K562 (cell line): ENCODE results near the gene VEGFA. TPM values are rescaled to one million over a fixed set of nuclear protein-coding genes. Genes with fewer than 3 reads are reported as not detected.

Source experiments
- ATAC-seq: fragments of 200-7000 bp; cut with Tn5 transposase; 3 replicates; pipeline ENCODE4 v1.9.1; 2020; ENCODE audit warnings: moderate library complexity
- BruUV-seq: library from RNA; stranded (reverse); fragments of 400-500 nt; replicated peaks from 2 replicates; lab custom pipeline; 2021; lab: Mats Ljungman, UMichigan
- CTCF ChIA-PET: fragments of 300-600 bp; formaldehyde crosslinking; extraction: SDS; loops from one replicate; lab custom pipeline; 2021; ENCODE audit warnings: low intra/inter-chr PET ratio; lab: Yijun Ruan, JAX
- POLR2A ChIA-PET: fragments of 300-600, 350-650 bp; sonication (Branson Sonifier 250); formaldehyde crosslinking; extraction: SDS; loops from one replicate; lab custom pipeline; 2021; ENCODE audit warnings: antibody characterized with exemption, inconsistent platforms; lab: Yijun Ruan, JAX
- DNase-seq, 4 experiments: peaks; one replicate each; pipeline versions ENCODE4 v3.0.0 to v3.0.0-alpha.2; 2011 to 2018; ENCODE audit warnings: low spot score in 3 of 4, mixed read lengths in 3 of 4; ENCODE audit errors: extremely low read depth in 1 of 4
- FAIRE-seq: peaks from 2 replicates; lab custom pipeline; 2011; peaks lifted over from hg19 to GRCh38; lab: Jason Lieb, UNC
- H2AFZ ChIP-seq: 2 replicates; pipeline ENCODE4 v1.6.0; 2011; ENCODE audit warnings: low read depth, low read length, control low read depth, inconsistent platforms
- H3K27ac ChIP-seq: fragments of 200-600 bp; 3 replicates; pipeline ENCODE4 v1.8.0; 2011; ENCODE audit warnings: low read depth, mild to moderate bottlenecking, control low read depth, inconsistent platforms, low read length, moderate library complexity, mixed read lengths; ENCODE audit errors: extremely low read depth
- H3K27me3 ChIP-seq, 2 experiments: fragments of 300-600 bp in 1 of 2; 2 replicates in 1 of 2; 3 replicates in 1 of 2; pipeline versions ENCODE4 v1.6.0 to v1.8.0; 2011; ENCODE audit warnings: inconsistent platforms in 2 of 2, low read length in 2 of 2, mild to moderate bottlenecking in 1 of 2, mixed read lengths in 1 of 2, moderate library complexity in 1 of 2; ENCODE audit not compliant: control insufficient read depth in 2 of 2, insufficient read depth in 2 of 2
- H3K36me3 ChIP-seq: fragments of 300-600 bp; 3 replicates; pipeline ENCODE4 v1.8.0; 2011; ENCODE audit warnings: mild to moderate bottlenecking, low read length, inconsistent platforms; ENCODE audit not compliant: control insufficient read depth, insufficient read depth
- H3K4me1 ChIP-seq, 2 experiments: fragments of 200-600 bp in 1 of 2; replicated peaks in 1 of 2; 2 replicates in 1 of 2; 3 replicates in 1 of 2; pipeline versions ENCODE4 v1.5.1 to v1.8.0; 2011; ENCODE audit warnings: inconsistent platforms in 2 of 2, low read length in 2 of 2, mild to moderate bottlenecking in 1 of 2, mixed read lengths in 1 of 2, moderate library complexity in 1 of 2; ENCODE audit not compliant: control insufficient read depth in 2 of 2, insufficient read depth in 2 of 2
- H3K4me2 ChIP-seq: 2 replicates; pipeline ENCODE4 v1.6.1; 2011; ENCODE audit warnings: low read length, control low read depth, inconsistent platforms, mixed read lengths; ENCODE audit not compliant: insufficient read depth
- H3K4me3 ChIP-seq: fragments of 200-600 bp; sonication (generic), shearing (Covaris generic); 2 replicates; pipeline ENCODE4 v1.5.1; 2016; ENCODE audit warnings: control low read depth, inconsistent platforms
- H3K79me2 ChIP-seq: fragments of 200-600 bp; 3 replicates; pipeline ENCODE4 v1.8.0; 2011; ENCODE audit warnings: low read length, inconsistent platforms; ENCODE audit not compliant: control insufficient read depth, insufficient read depth
- H3K9ac ChIP-seq, 2 experiments: 2 replicates each; pipeline versions ENCODE4 v1.6.0 to v1.6.1; 2011; ENCODE audit warnings: low read depth in 2 of 2, low read length in 2 of 2, control low read depth in 1 of 2, inconsistent platforms in 1 of 2, mild to moderate bottlenecking in 1 of 2, mixed read lengths in 1 of 2; ENCODE audit not compliant: insufficient read depth in 1 of 2
- H3K9me1 ChIP-seq: one replicate; pipeline ENCODE4 v1.6.0; 2011; ENCODE audit warnings: inconsistent platforms, mild to moderate bottlenecking, low read length, moderate library complexity; ENCODE audit not compliant: control insufficient read depth, insufficient read depth
- H3K9me3 ChIP-seq: replicated peaks from 2 replicates; pipeline ENCODE4 v1.5.1; 2011; ENCODE audit warnings: low read depth, low read length, inconsistent platforms; ENCODE audit not compliant: control insufficient read depth, insufficient read depth
- H4K20me1 ChIP-seq: replicated peaks from 2 replicates; pipeline ENCODE4 v1.6.1; 2011; ENCODE audit warnings: low read length, inconsistent platforms, mixed read lengths; ENCODE audit not compliant: control insufficient read depth, insufficient read depth
- CREB1 ChIP-seq, 2 experiments: sonication (generic) in 1 of 2; formaldehyde crosslinking in 1 of 2; IDR thresholded peaks; 2 replicates each; pipeline versions ENCODE4 v1.6.1 to v1.8.0; 2012 to 2022; ENCODE audit warnings: inconsistent platforms in 1 of 2, mild to moderate bottlenecking in 1 of 2, missing genetic modification reagents in 1 of 2, moderate library complexity in 1 of 2
- ETV5 ChIP-seq: sonication (generic); formaldehyde crosslinking; IDR thresholded peaks from 2 replicates; pipeline ENCODE4 v1.4.0; 2020; ENCODE audit warnings: low read depth, mild to moderate bottlenecking, missing genetic modification reagents
- HDAC6 ChIP-seq: IDR thresholded peaks from 2 replicates; pipeline ENCODE4 v1.6.1; 2012; ENCODE audit warnings: low read depth, mild to moderate bottlenecking, control low read depth, inconsistent platforms, low read length, moderate library complexity
- TCF7 ChIP-seq: sonication (generic); IDR thresholded peaks from 2 replicates; pipeline ENCODE4 v1.6.1; 2016; ENCODE audit warnings: antibody characterized with exemption, borderline replicate concordance
- ZFX ChIP-seq: sonication (generic); formaldehyde crosslinking; IDR thresholded peaks from 2 replicates; pipeline ENCODE4 v1.8.0; 2022; ENCODE audit warnings: mild to moderate bottlenecking, missing genetic modification reagents, moderate library complexity
- ZNF217 ChIP-seq: sonication (generic); formaldehyde crosslinking; IDR thresholded peaks from 2 replicates; pipeline ENCODE4 v1.8.0; 2022; ENCODE audit warnings: mild to moderate bottlenecking, missing genetic modification reagents
- ZNF316 ChIP-seq: fragments of 450-650 bp; IDR thresholded peaks from 2 replicates; pipeline ENCODE4 v1.6.1; 2016
- WGBS: fragments of 100-300 bp; shearing (Covaris generic); methylation state at CpG from one replicate; pipeline ENCODE4 v1.1.6; 2016; ENCODE audit warnings: low coverage, mixed read lengths; ENCODE audit not compliant: insufficient coverage; ENCODE audit errors: missing lambda C conversion rate; 5-methylcytosine and 5-hydroxymethylcytosine counted together
- in situ Hi-C: fragments of 300-500 bp; cut with MboI; formaldehyde crosslinking; loops from 4 replicates; pipeline ENCODE4 v1.15.0; 2018; ENCODE audit warnings: inconsistent platforms, mixed read lengths
- intact Hi-C: fragments of 100-400 bp; cut with micrococcal nuclease; formaldehyde crosslinking; loops from 2 replicates; pipeline ENCODE4 v1.14.2; 2022
- polyA plus RNA-seq, 8 experiments: library from polyadenylated mRNA; depleted of rRNA in 4 of 8; stranded (reverse) in 5 of 8; unstranded in 3 of 8; fragments of >200 nt; fragmentation: Nextera tagmentation in 2 of 8; fragmentation: Illumina TruSeq in 1 of 8; extraction: Ambion mirVana in 2 of 8; extraction: Trizol in 1 of 8; gene quantifications; 2 replicates each; pipeline versions ENCODE4 v1.2.1 to v1.2.3, GENCODE V29; 2011 to 2014; ENCODE audit warnings: inconsistent platforms in 1 of 8, missing spikeins in 1 of 8
- total RNA-seq, 7 experiments: library from RNA; depleted of rRNA in 6 of 7; stranded (reverse); fragments of >200 nt in 6 of 7; fragmentation: Illumina TruSeq in 2 of 7; extraction: Trizol in 2 of 7; gene quantifications; 2 replicates each; pipeline versions ENCODE4 v1.2.1 to v1.2.3, GENCODE V29; 2011 to 2021; ENCODE audit warnings: low replicate concordance in 1 of 7
- TF ChIP-seq, protein P1 (sequence below): fragments of 150-350 bp; conservative IDR thresholded peaks from 2 replicates; pipeline ENCODE4 v1.6.1; 2014; ENCODE audit warnings: low read length

VEGFA gene
- total and polyA plus RNA-seq, 9 of the 15 experiments (the other 6 are each of a cell fraction or from before 2014, with no cell fraction given): 14.0 to 271 (median 124) TPM

DNA sequence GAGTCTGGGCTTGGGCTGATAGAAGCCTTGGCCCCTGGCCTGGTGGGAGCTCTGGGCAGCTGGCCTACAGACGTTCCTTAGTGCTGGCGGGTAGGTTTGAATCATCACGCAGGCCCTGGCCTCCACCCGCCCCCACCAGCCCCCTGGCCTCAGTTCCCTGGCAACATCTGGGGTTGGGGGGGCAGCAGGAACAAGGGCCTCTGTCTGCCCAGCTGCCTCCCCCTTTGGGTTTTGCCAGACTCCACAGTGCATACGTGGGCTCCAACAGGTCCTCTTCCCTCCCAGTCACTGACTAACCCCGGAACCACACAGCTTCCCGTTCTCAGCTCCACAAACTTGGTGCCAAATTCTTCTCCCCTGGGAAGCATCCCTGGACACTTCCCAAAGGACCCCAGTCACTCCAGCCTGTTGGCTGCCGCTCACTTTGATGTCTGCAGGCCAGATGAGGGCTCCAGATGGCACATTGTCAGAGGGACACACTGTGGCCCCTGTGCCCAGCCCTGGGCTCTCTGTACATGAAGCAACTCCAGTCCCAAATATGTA, 957 bp upstream of the VEGFA start:
- TF ChIP-seq ZNF217 (CRISPR knock-in tag) (no peak), ZNF316 (no peak), ZFX (CRISPR knock-in tag) (no peak), TCF7 (peak; percentile 72; the same call in 1 of the 2 replicates), ETV5 (CRISPR knock-in tag) (0 out of 2 replicates have a peak, but pooled peaks have one; percentile 6), CREB1 (IDR thresholded peaks at IDR 0.05) (no peak), CREB1 (CRISPR knock-in tag; IDR thresholded peaks at IDR 0.05) (0 out of 2 replicates have a peak, but pooled peaks have one; percentile 9), HDAC6 (no peak)
- TF ChIP-seq, protein P1, sequence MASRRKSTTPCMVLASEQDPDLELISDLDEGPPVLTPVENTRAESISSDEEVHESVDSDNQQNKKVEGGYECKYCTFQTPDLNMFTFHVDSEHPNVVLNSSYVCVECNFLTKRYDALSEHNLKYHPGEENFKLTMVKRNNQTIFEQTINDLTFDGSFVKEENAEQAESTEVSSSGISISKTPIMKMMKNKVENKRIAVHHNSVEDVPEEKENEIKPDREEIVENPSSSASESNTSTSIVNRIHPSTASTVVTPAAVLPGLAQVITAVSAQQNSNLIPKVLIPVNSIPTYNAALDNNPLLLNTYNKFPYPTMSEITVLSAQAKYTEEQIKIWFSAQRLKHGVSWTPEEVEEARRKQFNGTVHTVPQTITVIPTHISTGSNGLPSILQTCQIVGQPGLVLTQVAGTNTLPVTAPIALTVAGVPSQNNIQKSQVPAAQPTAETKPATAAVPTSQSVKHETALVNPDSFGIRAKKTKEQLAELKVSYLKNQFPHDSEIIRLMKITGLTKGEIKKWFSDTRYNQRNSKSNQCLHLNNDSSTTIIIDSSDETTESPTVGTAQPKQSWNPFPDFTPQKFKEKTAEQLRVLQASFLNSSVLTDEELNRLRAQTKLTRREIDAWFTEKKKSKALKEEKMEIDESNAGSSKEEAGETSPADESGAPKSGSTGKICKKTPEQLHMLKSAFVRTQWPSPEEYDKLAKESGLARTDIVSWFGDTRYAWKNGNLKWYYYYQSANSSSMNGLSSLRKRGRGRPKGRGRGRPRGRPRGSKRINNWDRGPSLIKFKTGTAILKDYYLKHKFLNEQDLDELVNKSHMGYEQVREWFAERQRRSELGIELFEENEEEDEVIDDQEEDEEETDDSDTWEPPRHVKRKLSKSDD: no peak
- DNase-seq: no peak
- Histone ChIP-seq H3K27me3 (no peaks in the 10 kb centered on the region), H3K9ac (peak overlapping the region; percentile 97 to 99; a peak in 2 of 4 replicates), H3K9me1 (peaks cover 6% of the 10 kb centered on the region), H2AFZ (no peak overlapping the region; the same call in 1 of the 2 replicates), H3K27ac (no peak overlapping the region; the same call in 2 of the 3 replicates), H3K9me3 (no peaks in the 10 kb centered on the region), H3K4me2 (peak overlapping the region; percentile 98), H3K4me3 (no peak overlapping the region), H3K79me2 (peaks cover 41% of the 10 kb centered on the region), H4K20me1 (peaks cover 22% of the 10 kb centered on the region), H3K4me1 (peaks cover 11 to 51% of the 10 kb centered on the region in 2 experiments), H3K36me3 (peaks cover 21% of the 10 kb centered on the region; the same call in 2 of the 3 replicates)
- ChIA-PET POLR2A (interaction anchor here (0.6 to 7.0 kb wide), 18 partner anchors 7 to 310 kb away, joined by 3 to 59 read pairs (median 4); partner anchors contain the start of gene GTPBP2), CTCF (interaction anchor here (0.7 to 4.4 kb wide), 8 partner anchors 45 to 383 kb away, joined by 3 to 60 read pairs (median 10); no protein-coding TSS in a partner anchor)
- FAIRE-seq: no peak
- in situ Hi-C loops (no loop called here), intact Hi-C loops (loop anchor here (1.0 kb wide), 4 partner anchors 69 to 310 kb away; no protein-coding TSS in a partner anchor)
- ATAC-seq: no peak
- WGBS: 64% methylated on average over 6 of the region's 8 CpGs
- BruUV-seq: no TSS peak
